Right atrium auricular region (tissue), 2 donors: ENCODE data around the gene NCKAP5. TPM values are rescaled to one million over a fixed set of nuclear protein-coding genes. Genes with fewer than 3 reads are reported as not detected.

Source experiments
- DNase-seq: peaks from one replicate; pipeline ENCODE4 v3.0.0-alpha.2; 2019; ENCODE audit warnings: low spot score
- H3K27ac ChIP-seq, 2 donors: fragments of 200-600 bp; sonication (generic); 1 replicate in 1 of 2; 2 replicates in 1 of 2; pipeline ENCODE4 v1.5.1; 2016 to 2019
- H3K27me3 ChIP-seq, 2 donors: fragments of 200-600 bp; sonication (generic); one replicate each; pipeline versions ENCODE4 v1.5.1 to v1.6.0; 2017 to 2019
- H3K36me3 ChIP-seq: fragments of 200-600 bp; sonication (generic); one replicate; pipeline ENCODE4 v1.5.1; 2016
- H3K4me1 ChIP-seq, 2 donors: fragments of 200-600 bp; sonication (generic); one replicate each; pipeline versions ENCODE4 v1.5.1 to v1.6.0; 2017 to 2019
- H3K4me3 ChIP-seq, 2 donors: fragments of 200-600 bp; sonication (generic); 1 replicate in 1 of 2; 2 replicates in 1 of 2; pipeline ENCODE4 v1.5.1; 2017 to 2019; ENCODE audit warnings: mild to moderate bottlenecking in 1 of 2, moderate library complexity in 1 of 2
- H3K9me3 ChIP-seq, 2 donors: fragments of 200-600 bp; sonication (generic); one replicate each; pipeline ENCODE4 v1.5.1; 2019
- CTCF ChIP-seq, 2 donors: fragments of 200-600 bp; sonication (generic); IDR thresholded peaks; one replicate each; pipeline ENCODE4 v1.5.1; 2019; ENCODE audit warnings: antibody characterized with exemption in 2 of 2
- total RNA-seq, 2 donors: library from RNA; depleted of rRNA; stranded (reverse); fragments of >200 nt; gene quantifications; one replicate each; pipeline ENCODE4 v1.1.0, GENCODE V29; 2016

NCKAP5 gene
- total RNA-seq, 2 donors from 2014 or later, result 3.6 to 5.4 TPM

DNA sequence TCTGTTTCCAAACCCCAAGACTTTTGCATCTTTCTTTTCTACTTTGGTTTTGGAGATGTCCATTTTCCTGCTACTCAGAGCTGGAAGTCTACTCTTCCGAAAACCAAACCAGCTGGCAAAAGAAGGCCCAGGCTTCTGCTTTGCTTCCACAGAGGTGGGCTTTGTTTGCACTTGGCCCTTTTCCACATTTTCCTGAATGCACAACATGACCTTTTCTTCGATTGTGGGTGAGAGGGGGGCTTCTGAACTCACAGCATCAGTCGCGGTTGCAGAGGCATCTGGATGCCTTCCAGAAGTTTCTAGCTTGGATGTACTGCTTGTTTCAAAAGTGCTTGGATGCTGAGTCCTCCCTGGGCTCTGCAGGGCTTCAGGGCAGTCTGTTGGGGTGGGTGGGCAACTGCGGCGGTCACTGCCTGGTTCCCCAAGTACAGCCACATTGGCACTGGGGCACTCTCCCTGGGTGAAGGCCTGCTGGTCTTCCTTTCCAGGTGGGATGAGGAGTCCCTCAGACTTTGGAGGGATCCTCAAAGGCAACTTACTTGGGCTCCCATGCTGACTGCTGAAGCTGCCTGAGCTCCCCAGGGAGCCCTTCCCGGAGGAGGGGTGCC lies 786.0 kb downstream of the NCKAP5 start:
- DNase-seq, result no peak
- Histone ChIP-seq H3K9me3 (no peaks in the 10 kb centered on the region), H3K27ac (no peak overlapping the region), H3K4me1 (no peaks in the 10 kb centered on the region), H3K36me3 (no peaks in the 10 kb centered on the region), H3K4me3 (no peak overlapping the region), H3K27me3 (no peaks in the 10 kb centered on the region)
- TF ChIP-seq CTCF (IDR thresholded peaks at IDR 0.05), result no peak

DNA sequence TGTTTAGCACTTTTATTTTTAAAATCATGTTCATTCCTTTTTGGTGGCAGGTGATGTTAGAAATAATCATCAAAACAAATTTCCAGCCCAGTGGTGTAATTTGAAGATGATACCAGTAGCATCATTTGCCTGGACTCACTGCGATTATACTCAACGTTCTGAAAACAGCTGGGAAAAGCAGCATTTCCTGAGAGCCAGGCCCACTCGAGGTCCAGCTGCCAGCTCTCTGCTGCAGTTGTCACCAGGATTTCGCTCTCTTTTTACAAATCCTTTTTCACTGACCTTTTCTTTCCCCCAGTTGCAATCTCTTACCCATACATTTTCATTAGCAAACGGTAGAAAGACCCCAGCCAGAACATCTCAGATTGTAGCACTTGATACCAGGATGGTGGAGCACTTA lies 787.6 kb downstream of the NCKAP5 start:
- Histone ChIP-seq H3K9me3 (no peaks in the 10 kb centered on the region), H3K27ac (no peak overlapping the region), H3K27me3 (no peaks in the 10 kb centered on the region), H3K4me1 (no peaks in the 10 kb centered on the region), H3K4me3 (no peak overlapping the region), H3K36me3 (no peaks in the 10 kb centered on the region)
- DNase-seq, result no peak
- no peak for TF ChIP-seq CTCF (IDR thresholded peaks at IDR 0.05)

DNA sequence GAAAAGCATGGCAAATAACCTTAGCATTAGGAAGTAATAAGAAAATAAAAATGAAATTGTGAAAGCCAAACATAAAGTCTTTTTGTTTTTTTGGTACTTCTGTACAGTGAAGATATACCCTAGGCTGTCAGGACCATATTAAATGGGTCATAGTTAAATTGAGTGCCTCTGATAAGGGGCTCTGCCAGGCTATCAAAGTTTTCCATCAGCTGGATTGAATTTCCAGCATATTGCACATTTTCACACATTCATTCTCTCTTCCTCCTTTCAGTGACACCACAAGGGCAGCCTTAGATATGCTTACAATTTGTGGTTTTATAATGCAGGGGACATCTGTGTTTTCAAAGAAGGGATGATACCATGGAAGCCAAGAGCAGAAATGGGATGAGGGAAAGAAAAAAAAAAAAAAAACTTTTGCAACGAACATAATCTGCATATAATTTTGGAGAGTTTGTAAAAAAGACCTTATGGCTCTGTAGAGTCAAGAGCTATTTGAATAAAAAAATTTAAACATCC lies 789.0 kb downstream of the NCKAP5 start:
- Histone ChIP-seq H3K27ac (no peak overlapping the region), H3K36me3 (no peaks in the 10 kb centered on the region), H3K4me1 (no peaks in the 10 kb centered on the region), H3K27me3 (no peaks in the 10 kb centered on the region), H3K4me3 (no peak overlapping the region), H3K9me3 (no peaks in the 10 kb centered on the region)
- no peak for TF ChIP-seq CTCF (IDR thresholded peaks at IDR 0.05)
- DNase-seq, result no peak

- peaks cover 8% of the 10 kb centered on the region for H3K36me3 ChIP-seq
- no peak overlapping the region for H3K4me3 ChIP-seq
- H3K9me3 ChIP-seq, result no peaks in the 10 kb centered on the region
- H3K27ac ChIP-seq, result no peak overlapping the region
- no peaks in the 10 kb centered on the region for H3K27me3 ChIP-seq
- H3K4me1 ChIP-seq, result no peaks in the 10 kb centered on the region
- TF ChIP-seq CTCF (IDR thresholded peaks at IDR 0.05), result no peak
- DNase-seq, result no peak
These were observed 792.0 kb downstream of the NCKAP5 start for GRCh38 chr2:132776287-132776686.

DNA sequence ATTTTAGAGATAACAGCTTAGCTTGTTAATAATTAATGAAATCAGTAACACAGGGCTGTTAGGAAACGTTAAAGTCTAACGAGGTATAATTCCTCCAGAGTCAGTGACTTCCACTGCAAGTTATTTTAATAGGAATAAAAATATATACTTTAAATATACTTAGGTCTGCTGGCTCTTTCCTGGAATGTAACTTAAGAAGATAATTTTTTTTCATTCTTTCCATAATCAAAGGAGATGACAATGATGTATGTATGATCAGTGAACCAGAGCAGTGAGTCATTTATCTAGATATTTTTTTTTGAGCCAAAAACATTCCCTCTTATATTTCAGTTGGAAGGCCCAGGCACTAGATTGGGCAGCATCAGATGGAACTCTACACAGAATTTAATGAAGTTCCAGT lies 794.1 kb downstream of the NCKAP5 start:
- Histone ChIP-seq H3K27me3 (no peaks in the 10 kb centered on the region), H3K9me3 (no peaks in the 10 kb centered on the region), H3K27ac (no peak overlapping the region), H3K36me3 (peaks cover 8% of the 10 kb centered on the region), H3K4me1 (no peaks in the 10 kb centered on the region), H3K4me3 (no peak overlapping the region)
- DNase-seq, result no peak
- TF ChIP-seq CTCF (IDR thresholded peaks at IDR 0.05), result no peak

GRCh38 chr2:132773331-132773730 lies 794.9 kb downstream of the NCKAP5 start:
- H3K27ac ChIP-seq, result no peak overlapping the region
- H3K4me3 ChIP-seq, result no peak overlapping the region
- H3K27me3 ChIP-seq, result no peaks in the 10 kb centered on the region
- DNase-seq, result no peak
- no peaks in the 10 kb centered on the region for H3K9me3 ChIP-seq
- TF ChIP-seq CTCF (IDR thresholded peaks at IDR 0.05), result no peak
- no peaks in the 10 kb centered on the region for H3K4me1 ChIP-seq
- peaks cover 8% of the 10 kb centered on the region for H3K36me3 ChIP-seq
